Forelimb muscle (tissue), 1 donor: ENCODE results near the gene SND1. TPM values are rescaled to one million over a fixed set of nuclear protein-coding genes. Genes with fewer than 3 reads are reported as not detected.
"Not testable (repeated sequence)": the region's sequence is repeated elsewhere in the genome, so short reads cannot be mapped to it uniquely, and the experiment has no call there.

Experiments
- DNase-seq: peaks from one replicate; pipeline ENCODE4 v3.0.0-alpha.2; 2013; ENCODE audit warnings: low read depth
- polyA plus RNA-seq: library from polyadenylated mRNA; unstranded; fragments of 120-200 nt; gene quantifications from one replicate; pipeline ENCODE4 v1.2.1, GENCODE V29; 2013; ENCODE audit not compliant: insufficient read length

SND1 gene
- polyA plus RNA-seq, 1 donor, result 95.0 TPM

- DNase-seq, result no peak
Observed at GRCh38 chr7:128093614-128094570, 441.9 kb downstream of the SND1 start.

DNA sequence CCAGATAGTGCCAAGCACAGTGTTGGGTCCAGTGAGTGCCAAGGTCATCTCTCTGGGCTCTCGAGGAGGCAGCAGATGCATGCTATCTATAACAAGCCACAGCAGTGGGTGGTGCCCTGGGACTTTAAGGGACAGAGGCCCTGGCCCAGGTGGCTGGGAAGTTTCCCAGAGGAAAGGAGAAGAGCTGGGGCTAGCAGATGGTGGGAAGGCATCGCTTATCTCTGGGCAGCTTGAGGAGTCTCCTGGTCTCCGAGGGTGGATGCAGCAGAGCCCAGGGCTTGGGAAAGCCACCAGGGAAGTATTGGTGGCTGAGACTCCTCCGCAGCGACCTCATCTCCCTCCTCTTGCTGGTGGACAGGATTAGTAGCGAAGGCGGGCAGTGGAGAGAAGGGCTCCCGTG is 442.7 kb downstream of the SND1 start:
- no peak for DNase-seq

DNA sequence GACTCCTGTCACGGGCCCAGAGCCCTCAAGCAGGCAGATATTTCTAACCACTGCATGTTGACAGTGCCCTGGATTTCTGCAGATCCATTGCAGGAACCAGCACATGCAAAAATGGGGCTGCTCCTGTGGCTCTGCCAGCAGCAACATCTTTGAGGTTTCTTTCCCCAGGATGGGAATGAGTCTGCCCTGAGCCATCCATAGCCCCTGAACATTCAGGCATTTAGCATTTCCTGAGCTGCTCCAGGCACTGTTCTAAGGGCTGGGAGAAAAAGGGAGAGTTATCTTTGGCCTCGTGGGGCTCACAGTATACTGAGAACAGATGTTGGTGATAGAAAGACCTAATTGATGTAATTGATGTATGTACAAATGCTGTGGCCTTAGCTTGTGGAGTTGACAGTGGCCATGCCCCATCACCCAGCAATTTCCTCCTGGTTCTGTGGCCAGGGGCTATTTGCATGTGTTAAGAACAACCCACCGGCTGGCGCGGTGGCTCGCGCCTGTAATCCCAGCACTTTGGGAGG is 445.3 kb downstream of the SND1 start:
- no peak for DNase-seq

GRCh38 chr7:128098629-128099028 is 446.6 kb downstream of the SND1 start:
- no peak for DNase-seq

- no peak for DNase-seq
Observed at GRCh38 chr7:128099204-128099671, 447.2 kb downstream of the SND1 start.

DNA sequence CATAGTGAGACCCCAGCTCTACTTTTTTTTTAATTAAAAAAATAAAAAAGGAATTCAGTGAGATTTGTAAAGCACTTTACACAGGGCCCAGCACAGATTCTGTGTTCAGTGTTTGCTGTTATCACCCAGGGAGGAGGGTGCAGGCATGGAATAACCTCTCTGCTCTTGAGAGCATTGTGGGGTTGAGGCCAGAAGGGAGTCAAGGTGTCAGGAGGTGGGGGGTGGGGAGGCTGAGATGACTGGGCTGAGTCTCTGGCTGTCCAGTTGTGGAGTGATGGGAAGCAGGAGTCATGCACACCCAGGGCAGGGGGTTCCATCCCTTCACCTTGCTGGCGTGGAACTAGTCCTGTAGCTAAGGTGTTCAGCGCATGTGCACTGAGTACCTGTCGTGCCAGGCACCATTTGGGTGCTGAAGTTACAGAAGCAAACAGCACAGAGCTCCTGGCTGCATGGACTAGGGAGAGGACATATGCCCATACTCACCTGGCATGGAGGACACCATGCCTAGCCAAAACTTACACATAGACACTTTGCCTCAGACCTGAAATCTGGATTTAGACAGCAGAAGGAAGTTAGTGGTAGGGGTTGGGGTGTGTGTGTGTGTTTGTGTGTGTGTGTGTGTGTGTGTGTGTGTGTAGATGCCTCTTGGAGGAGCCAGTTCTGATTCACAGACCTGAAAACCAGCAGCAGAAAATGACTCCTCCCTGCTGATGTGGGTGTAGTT is 448.4 kb downstream of the SND1 start:
- DNase-seq, result no peak

GRCh38 chr7:128100949-128101713 is 449.1 kb downstream of the SND1 start:
- DNase-seq, result no peak

- DNase-seq, result no peak
Observed at GRCh38 chr7:128102490-128103291, 450.7 kb downstream of the SND1 start.

GRCh38 chr7:128103498-128104107 is 451.6 kb downstream of the SND1 start:
- no peak for DNase-seq

DNA sequence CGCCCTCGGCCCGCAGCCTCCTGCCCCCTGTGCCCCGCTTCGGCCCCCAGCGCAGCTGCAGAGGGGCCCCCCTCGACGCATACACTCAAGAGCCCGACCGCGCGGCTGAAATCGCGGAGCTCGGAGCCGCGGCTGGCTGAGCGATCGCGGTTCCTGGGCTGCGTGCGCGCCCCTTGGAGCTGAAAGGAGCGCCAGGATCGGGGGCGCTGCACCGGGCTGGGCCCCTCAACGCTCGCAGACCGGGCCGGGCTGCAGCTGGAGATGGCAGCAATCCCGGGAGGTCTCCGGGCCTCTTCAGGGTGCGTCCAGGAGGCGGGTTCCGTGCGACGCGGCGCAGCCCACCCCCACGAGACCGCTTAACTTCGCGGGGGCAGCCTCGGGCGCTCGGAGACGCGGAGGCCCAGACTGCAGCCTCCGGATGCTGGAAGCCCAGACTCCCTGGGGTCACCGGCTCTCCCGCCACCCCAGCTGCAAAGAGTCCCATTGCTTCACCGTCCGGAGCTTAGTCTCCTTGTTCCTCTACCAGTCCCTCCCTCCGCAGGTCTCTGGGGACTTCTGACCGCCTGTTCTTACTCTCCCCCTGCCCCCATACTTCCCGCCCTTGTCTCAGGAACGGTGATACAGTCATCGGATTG is 452.2 kb downstream of the SND1 start:
- DNase-seq, result no peak

- DNase-seq, result no peak
Observed at GRCh38 chr7:128105228-128106022, 453.4 kb downstream of the SND1 start.

- DNase-seq, result no peak
Observed at GRCh38 chr7:128106821-128107220, 454.8 kb downstream of the SND1 start.

DNA sequence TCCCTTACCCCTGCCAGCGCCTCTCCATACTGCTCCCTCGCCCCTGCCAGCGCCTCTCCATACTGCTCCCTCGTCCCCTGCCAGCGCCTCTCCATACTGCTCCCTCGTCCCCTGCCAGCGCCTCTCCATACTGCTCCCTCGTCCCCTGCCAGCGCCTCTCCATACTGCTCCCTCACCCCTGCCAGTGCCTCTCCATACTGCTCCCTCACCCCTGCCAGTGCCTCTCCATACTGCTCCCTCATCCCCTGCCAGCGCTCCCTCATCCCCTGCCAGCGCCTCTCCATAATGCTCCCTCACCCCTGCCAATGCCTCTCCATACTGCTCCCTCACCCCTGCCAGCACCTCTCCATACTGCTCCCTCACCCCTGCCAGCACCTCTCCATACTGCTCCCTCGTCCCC is 455.5 kb downstream of the SND1 start:
- DNase-seq, result not testable (repeated sequence)

GRCh38 chr7:128108129-128108528 is 456.1 kb downstream of the SND1 start:
- no peak for DNase-seq

- no peak for DNase-seq
Observed at GRCh38 chr7:128108641-128109423, 456.8 kb downstream of the SND1 start.

DNA sequence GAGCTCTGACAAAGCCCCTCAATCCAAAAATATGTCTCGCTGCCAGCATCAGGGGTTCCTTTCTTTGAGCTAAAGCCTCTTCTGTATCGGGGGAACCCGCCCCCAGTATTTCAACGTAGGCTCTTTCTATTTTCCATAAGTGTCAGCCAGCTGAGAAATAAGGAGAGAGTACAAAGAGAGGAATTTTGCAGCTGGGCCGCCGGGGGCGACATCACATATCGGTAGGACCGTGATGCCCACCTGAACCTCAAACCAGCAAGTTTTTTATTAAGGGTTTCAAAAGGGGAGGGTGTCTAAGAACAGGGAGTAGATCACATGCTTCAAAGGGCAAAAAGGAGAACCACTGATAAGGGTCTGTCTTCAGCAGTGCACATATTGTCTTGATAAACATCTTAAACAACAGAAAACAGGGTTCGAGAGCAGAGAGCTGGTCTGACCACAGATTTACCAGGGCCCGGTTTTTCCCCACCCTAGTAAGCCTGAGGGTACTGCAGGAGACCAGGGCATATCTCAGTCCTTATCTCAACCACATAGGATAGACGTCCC is 457.5 kb downstream of the SND1 start:
- not testable (repeated sequence) for DNase-seq

DNA sequence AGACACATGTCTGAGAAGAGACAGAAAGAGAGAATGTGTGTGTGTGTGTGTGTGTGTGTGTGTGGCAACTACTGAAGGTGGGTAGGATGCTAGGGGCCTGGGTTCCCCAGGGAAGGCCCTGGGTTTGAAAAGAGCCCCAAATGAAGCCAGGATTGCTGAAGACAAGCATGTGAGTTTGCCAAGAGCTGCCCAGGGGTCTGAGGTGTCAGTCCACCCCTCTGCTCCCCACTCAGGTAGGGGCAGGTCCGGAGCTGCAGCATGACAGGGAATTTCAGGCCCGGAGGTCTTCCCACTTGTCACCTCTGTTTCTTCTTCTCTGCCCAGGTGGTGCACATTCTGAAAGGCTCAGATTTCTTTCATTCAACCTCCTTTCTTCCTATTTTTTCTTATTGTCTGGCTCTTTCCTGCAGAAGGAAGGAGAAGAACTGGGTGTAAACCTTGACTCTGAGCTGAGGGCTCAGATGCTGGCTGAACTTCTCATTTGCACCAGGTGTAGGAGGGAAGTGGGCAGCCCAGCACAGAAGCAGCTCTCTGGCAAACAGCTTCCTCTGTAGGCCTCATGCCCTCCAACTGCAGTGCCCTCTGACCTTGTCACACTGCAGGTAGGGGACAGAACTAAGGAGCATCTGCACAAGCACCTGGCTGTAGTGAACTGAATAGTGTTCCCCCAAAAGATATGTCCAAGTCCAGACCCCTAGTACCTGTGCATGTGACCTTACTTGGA is 458.8 kb downstream of the SND1 start:
- no peak for DNase-seq
